Suppressor macrophage (primary cell): ENCODE data around the gene A1BG.
"Not testable (repeated sequence)": the region's sequence is repeated elsewhere in the genome, so short reads cannot be mapped to it uniquely, and the experiment has no call there.

Experiments used
- DNase-seq, 4 experiments: peaks; one replicate each; pipeline ENCODE4 v3.0.0-alpha.2; 2020 to 2022

The A1BG gene

DNA sequence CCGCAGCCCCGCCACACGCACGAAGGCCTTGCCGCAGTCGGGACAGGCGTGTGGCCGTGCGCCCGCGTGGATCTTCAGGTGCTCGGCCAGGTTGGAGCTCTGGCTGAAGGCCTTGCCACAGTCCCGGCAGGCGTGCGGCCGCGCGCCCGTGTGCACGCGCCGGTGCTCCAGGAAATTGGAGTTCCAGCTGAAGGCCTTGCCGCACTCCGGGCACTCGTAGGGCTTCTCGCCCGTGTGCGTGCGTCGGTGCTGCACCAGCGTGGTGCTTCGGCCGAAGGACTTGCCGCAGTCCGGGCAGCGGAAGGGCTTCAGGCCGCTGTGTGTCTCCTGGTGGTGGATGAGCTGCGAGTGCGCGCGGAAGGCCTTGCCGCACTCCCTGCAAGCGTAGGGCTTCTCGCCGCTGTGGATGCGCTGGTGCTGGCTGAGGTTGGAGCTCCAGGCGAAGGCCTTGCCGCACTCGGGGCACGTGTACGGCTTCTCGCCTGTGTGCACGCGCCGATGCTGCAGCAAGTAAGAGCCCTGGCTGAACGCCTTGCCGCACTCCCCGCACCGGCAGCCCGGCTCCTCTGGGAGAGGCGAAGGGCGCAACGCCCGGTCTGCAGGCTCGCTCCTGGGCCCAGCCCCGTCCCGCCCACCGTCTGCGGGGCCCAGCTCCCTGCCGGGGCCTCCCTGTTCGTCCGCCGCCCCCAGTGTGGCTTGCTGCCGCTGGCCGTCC, 3.6 kb upstream of the A1BG start:
- no peak for DNase-seq

DNA sequence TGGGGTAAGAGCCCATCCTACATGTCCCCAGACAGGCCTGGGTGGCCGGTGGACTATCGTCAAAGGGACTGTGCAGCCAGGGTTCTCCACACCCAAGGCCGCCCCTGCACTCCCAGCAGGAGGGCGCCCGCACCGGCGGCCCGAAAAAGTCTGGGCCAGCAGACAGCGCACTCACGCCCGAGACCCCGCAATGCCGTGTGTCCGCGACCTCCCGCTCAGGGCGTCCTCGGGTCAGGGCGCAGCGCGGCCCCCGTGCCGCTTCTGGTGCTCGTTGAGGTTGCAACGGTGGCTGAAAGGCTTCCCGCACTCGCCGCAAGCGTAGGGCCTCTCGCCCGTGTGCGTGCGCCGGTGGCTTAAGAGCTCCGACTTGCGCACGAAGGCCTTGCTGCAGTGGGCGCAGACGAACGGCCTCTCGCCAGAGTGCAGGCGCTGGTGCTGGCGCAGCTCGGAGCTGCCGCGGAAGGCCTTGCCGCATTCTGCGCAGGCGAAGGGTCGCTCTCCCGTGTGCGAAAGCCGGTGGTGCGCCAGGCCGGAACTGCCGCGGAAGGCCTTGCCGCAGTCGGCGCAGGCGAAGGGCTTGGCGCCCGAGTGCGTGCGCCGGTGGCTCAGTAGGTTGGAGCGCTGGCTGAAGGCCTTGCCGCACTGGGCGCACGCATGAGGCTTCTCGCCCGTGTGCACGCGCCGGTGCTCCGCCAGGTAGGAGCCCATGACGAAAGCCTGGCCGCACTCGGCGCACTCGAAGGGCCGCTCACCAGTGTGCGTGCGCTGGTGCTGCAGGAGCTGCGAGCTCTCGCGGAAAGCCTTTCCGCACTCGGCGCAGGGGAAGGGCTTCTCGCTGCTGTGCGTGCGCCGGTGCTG, 2.8 kb upstream of the A1BG start:
- peak; percentile 6 to 43 (median 24) for DNase-seq

DNA sequence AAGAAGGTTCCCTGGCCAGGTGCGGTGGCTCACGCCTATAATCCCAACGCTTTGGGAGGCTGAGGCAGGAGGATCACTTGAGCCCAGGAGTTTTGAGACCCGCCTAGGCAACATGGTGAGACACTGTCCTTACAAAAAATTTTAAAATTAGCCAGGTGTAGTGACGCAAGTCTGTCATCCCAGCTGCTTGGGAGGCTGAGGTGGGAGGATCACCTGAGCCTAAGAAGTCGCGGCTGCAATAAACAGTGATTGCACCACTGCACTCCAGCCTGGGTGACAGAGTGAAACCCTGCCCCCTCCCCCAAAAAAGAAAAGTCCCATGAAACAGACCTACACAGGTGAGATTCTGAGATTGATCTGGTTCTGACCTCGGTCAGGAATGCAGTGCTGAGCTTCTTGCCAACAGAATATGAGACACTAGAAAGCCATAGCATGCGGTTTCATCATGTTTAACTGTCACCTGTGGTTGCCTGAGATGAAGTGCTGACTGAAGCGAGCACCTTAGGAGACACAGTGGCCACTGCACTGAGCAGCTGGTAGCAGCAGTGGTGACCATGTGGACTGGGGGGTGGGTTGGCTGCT, 2.0 kb upstream of the A1BG start:
- no peak for DNase-seq

DNA sequence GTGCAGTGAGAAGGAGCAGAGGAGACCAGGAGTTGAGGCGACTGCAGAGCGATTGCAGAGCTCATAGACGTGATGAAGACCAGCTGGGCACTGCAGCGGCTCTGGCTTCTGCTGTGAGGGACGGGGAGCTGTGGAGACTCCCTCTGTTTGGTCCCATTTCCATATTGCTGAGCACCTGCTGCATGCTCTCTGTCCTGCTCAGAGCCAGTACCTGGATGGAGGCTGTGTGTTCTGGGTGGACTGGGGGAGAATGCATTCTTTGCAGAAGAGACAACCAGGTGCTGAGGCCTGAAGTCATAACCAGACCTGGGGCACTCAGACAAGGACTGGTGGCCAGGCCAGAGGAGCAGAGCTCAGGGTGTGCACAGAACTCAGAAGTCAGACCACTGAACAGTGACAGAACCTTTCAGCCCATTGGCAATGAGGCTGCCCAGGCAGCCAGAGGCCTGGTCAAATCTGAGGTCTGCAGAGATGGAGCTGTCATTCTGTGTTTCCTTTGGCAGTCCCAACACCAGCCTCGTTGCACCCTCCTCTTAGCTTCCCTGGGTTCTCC, 1.3 kb upstream of the A1BG start:
- DNase-seq = no peak

DNA sequence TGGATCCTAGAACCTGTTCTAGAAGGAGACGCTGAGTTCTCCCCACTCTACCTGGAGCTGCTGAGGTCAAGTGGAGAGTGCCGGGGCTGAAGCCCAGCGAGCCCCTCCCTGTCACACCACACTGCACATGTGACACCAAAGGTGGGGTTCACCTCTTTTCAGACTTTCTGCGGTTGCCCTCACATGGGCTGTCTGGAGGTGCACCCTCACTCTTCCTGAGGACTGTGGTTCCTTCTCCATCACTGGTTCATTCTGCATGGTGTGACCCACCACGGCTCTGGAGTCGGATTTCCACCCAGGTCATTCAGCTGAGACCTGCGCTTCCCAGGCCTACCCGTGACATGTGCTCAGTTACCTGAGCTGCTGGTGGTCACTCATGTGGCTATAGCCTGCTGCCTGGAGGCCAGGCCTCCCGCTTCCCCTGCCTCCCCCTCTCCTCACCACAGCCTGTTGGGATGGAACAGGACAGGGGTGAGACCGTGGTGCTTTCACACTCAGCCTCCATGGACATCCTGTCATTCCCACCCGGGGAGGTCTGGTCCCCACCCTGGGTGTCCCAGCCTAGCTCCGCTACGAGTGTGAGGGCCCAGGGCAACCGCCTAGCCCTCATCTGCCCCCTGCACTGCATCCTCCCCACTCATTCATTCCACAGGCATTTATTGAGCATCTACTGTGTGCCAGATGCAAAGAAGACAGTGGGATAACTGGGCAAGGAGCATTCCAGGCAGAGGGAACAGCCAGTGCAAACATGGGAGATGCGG, 605 bp upstream of the A1BG start:
- no peak for DNase-seq

DNA sequence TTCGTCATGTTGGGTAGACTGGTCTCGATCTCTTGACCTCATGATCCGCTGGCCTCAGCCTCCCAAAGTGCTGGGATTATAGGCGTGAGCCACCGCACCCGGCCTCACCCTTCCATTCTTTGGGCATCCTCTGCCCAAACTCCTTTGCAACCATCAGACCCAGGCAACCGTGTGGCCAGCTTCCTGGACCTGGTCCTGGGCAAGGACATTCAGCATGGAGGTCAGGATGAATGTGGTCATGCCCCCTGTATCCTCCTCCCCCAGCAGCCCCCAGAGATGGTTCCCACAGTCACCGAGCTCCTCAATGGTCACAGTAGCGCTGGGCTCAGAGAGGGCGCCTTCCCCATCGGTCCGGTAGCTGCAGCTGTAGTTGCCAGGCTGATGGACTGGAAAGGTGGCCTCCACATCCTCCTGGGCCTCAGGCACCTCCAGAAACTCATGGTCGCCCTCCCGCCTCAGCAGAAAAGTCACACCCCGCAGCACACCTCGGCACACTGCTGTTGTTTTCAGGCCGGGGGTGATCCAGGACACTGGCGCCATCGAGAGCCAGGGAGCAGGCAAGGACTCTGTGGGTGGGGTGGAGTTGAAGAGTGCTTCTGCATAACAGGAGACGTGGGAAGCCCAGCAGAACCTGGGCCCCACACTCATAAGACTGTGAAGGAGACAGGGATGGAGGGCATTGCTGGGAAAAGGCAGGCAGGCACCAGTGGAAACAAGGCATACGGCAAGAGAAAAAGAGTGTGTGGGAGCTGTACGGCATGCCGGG, 1.1 kb downstream of the A1BG start:
- DNase-seq = no peak

DNA sequence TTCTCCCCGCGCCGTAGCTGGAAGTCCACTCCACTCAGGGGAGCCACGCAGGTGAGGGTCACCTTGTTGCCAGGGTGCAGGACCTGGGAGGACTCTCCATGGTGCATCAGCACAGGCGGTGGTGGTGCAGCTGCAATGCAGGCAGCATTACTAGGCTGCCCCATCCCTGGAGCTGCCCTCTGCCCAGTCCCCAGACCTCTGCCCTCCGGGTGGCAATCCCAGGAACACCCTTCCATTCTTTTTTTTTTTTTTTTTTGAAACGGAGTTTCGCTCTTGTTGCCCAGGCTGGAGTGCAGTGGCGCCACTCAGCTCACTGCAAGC, 1.8 kb downstream of the A1BG start:
- DNase-seq = no peak

DNA sequence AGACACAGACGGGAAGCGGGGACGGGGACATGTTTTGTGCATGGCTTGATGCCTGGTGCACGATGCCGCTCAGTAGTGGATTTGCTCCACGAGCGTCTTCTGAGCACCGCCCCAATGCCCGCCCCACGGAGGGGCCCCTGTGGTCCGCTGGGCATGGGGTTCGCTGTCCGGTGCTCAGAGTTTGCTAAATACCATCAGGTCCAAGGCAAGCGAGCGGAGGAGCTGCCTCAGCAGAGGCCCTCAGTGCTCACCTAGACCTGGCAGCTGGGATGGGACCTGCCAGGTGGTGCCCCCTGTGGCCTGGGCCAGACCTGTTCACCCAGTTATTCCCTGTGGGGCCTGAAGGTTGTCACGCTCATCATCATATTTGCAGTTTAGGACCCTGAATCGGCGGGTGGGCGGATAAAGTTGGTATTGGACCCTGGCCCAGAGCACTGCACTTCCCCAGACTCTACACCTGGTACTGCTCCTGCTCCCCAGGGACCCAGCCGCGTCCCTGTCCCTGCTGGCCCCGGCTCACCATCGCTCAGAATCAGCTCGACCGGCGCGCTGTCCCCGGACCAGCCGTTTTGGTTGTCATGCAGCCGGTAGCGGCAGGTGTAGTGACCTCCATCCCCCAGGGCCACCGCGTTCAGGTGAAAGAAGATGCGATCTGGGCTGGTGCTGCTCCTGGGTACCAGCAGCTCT, 2.3 kb downstream of the A1BG start:
- no peak for DNase-seq

DNA sequence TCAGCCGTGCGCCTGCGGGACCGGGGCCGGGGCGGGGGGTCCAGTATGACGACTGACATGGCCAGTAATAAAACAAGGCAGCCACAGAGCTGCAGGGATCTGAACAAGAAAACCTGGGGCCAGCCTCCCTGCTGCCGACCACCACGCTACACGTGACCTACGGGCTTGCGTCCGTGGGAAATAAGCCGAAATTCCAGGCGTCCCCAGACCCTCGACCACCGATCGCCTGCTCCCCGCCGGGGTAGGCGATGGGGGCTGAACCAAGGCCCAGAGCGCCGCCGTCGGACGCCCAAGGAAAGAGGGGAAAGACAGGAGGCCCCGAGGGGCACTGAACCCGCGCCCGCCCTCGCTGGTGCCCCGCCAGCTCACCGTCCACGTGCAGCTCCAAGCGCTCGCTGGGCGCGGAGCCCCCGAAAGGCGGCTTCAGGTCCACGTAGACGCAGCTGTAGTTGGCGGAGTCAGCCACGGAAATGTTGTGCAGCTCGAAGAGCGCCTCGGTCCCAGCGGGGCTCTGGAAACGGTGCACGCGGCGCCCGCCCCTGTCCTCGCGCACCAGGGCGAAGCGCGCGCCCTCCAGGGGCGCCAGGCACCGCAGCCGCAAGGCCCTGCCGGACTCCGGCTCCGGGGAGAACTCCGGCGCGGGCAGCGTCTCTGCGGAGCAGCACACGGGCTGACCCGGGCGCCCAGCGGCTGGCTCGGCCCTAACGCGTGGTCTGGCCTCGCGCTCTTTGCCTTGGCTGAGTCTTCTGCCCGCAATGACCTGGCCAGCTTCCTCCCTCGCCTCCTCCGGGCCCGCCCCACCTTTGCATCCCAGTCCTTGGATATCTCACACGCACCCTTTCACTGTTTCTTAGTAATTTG, 3.1 kb downstream of the A1BG start:
- DNase-seq = no peak

DNA sequence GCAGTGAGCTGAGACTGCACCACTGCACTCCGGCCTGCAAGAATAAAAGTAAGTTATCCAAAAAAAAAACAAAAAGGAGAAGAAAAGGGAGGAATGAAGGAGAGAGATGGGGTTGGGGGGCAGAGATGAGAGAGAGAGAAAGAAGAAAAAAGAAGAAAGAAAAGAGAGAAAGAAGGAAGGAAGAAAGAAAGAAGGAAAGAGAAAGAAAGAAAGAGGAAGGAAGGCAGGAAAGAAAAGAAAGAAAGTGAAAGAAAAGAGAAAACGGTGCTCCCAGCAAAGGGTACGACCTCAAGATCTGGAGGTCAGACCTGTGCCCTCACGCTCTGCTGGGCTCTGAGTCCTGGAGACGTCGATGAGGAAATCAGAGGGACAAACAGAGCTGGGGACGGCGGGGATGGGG, 3.7 kb downstream of the A1BG start:
- no peak for DNase-seq

DNA sequence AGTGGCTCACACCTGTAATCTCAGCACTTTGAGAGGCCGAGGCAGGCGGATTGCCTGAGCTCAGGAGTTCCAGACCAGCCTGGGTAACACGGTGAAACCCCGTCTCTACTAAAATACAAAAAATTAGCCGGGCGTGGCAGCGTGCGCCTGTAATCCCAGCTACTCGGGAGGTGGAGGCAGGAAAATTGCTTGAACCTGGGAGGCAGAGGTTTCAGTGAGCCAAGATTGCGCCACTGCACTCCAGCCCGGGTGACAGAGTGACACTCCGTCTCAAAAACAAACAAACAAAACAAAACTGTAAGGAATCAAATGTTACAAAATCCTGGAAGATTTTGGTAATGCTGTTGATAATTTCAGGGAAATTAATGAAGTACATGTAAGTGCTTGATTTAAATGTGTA, 5.2 kb downstream of the A1BG start:
- not testable (repeated sequence) for DNase-seq

DNA sequence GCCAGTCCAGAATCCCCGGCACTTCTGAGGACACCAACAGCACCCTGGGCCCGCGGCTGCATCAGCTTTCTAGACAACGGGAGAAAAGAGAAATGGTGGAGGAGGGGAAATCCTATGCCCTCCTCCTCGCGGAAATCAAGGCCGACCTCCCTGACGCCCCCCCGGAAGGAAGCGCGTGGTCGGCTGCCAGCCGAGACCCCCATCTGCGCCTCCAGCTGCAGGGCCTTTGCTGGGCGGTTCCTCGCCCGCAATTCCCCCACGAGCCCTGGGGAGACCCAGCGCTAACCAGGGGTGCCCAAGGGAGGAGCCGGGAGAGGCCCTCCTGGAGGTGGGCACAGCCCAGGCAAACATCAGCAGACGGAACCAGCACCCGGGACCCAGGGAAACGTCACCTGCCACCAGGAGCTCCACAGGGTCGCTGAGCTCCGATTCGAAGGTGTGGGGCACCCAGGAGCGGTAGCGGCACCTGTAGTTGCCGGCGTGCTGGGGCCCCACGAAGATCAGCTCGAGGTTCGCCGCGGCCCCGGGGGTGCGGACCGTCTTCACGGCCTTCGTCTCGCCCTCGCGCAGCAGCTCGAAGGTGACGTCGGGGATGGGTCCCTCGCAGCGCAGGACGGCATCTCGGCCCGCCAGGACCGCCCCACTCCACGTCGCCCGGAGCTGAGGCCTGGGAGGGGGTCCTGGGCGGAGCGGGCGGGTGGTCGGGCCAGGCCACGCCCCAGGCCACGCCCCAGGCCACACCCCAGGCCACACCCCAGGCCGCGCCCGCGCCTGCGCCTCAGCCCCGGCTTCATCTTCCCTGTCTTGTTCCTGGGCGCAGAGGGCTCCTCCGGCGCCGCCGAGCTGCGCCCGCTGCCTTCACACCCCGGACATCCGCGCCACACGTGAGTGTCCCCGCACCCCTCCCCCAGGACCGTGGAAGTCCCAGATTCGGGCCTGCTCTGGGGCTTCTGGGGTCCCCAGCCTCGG, 6.0 kb downstream of the A1BG start:
- DNase-seq = peak; percentile 80 to 93 (median 87)

DNA sequence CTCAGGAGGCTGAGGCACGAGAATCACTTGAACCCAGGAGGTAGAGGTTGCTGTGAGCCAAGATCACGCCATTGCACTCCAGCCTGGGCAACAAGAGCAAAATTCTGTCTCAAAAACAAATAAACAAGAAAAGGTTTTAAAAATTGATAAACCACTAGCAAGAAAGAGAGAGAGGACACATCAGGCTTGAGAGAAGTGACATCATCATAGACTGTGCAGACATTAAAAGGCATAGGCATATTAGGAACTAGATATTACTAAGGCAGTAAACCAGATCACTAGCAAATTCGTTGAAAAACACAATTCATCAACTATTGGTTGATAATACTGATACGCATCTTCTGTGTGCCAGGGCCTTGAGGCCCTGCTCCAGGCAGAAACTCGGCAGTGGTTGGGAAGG, 7.7 kb downstream of the A1BG start:
- DNase-seq = no peak

DNA sequence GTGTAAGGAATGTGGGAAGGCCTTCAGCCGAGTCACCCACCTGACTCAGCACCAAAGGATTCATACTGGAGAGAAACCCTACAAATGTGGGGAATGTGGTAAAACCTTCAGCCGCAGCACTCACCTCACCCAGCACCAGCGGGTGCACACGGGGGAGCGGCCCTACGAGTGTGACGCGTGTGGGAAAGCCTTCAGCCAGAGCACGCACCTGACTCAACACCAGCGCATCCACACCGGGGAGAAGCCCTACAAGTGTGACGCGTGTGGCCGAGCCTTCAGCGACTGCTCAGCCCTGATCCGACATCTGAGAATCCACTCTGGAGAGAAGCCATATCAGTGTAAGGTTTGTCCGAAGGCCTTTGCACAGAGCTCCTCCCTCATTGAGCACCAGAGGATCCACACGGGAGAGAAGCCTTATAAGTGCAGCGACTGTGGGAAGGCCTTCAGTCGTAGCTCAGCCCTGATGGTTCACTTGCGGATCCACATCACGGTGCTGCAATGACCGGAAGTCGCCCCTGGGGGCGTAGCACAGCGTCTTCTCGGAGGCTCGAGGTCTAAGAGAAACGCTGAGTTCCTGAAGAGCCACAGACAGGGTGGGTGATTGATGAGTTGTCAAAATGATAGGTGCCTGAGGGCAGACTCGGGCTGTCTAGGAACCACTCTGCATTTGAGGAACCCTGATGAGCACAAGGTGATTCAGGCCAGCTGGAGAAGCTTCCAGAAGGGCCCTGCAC, 14.3 kb downstream of the A1BG start:
- DNase-seq = no peak

DNA sequence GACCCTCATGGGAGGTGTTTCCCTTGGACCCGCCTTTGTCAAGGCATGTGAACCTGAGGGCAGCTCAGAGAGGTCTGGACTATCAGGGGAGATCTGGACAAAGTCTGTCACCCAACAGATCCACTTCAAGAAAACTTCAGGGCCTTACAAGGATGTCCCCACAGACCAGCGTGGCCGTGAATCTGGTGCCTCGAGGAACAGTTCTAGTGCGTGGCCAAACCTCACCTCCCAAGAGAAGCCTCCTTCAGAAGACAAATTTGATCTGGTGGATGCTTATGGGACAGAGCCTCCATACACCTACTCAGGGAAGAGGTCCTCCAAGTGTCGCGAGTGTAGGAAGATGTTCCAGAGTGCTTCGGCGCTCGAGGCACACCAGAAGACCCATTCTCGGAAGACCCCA, 15.0 kb downstream of the A1BG start:
- no peak for DNase-seq

DNA sequence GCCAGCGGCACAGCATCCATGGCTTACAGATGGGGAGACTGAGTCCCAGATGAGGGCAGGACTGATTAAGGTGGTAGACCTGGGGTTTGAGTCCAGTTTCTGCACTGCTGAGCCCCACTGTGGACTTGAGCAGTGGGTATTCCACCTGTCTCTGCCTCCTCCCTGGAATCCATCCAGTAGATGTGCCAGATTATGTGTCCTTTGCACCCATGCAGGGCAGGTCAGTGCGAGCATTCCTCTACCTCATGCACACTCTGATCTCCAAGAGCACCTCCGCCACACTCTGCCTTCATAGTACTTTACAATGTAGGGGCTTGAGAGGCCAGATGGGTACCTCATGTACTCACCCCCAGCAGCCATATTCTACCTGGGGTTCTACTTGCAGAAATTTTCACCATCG, 16.5 kb downstream of the A1BG start:
- no peak for DNase-seq

DNA sequence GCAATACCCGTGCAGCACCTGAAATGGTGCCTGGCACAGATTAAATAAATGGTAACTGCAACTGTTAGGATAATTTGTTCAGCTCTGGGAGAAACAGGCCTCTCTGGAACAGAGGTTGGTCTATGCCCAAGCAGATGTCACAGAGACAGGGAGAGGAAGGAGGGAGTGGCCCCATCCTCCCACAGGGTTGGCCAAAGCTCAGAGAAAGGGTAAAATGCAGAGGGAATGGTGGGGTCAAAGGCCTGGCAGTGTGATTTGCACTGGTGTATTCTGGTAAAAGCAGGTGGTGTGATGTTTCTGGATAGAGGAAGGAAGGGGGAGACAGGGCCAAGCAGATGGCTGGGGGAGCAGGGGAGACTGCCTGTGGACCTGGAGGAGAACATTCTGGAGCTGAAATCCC, 17.1 kb downstream of the A1BG start:
- DNase-seq = no peak

DNA sequence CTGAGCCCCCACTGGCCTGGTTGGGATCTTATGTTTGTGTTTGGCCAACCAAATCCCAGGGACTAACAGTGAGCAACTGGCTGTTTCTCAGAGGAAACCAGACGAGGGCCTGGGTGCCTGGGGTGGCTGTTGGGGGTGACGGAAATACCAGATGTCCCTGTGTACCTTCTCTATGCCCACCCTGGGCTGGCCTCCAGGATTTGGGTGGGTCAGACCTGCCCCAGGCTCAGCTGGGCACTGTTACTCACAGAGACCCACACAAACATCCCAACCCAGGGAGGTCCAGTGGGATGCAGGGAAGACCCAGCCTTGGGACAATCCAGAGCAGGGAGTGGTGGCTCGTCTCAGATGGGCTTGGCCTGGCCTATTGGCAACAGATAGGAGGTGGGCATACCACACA, 17.7 kb downstream of the A1BG start:
- no peak for DNase-seq
